ENCODE results near the gene CORO2A. TPM values are rescaled to one million over a fixed set of nuclear protein-coding genes. Genes with fewer than 3 reads are reported as not detected.
A peak's percentile ranks its signal among the peaks of the same experiment; 100 is the strongest.
"Not testable (repeated sequence)": the region's sequence is repeated elsewhere in the genome, so short reads cannot be mapped to it uniquely, and the experiment has no call there.

The CORO2A gene
- total RNA-seq, 4 donors from 2014 or later = 2.8 to 4.6 (median 4.2) TPM

GRCh38 chr9:98094316-98094715 is 98.1 kb downstream of the CORO2A start:
- H3K27ac ChIP-seq = no peak overlapping the region
- TF ChIP-seq, protein P1, sequence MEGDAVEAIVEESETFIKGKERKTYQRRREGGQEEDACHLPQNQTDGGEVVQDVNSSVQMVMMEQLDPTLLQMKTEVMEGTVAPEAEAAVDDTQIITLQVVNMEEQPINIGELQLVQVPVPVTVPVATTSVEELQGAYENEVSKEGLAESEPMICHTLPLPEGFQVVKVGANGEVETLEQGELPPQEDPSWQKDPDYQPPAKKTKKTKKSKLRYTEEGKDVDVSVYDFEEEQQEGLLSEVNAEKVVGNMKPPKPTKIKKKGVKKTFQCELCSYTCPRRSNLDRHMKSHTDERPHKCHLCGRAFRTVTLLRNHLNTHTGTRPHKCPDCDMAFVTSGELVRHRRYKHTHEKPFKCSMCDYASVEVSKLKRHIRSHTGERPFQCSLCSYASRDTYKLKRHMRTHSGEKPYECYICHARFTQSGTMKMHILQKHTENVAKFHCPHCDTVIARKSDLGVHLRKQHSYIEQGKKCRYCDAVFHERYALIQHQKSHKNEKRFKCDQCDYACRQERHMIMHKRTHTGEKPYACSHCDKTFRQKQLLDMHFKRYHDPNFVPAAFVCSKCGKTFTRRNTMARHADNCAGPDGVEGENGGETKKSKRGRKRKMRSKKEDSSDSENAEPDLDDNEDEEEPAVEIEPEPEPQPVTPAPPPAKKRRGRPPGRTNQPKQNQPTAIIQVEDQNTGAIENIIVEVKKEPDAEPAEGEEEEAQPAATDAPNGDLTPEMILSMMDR (IDR thresholded peaks at IDR 0.05) = no peak
- no peak for TF ChIP-seq POLR2A (IDR thresholded peaks at IDR 0.05)

DNA sequence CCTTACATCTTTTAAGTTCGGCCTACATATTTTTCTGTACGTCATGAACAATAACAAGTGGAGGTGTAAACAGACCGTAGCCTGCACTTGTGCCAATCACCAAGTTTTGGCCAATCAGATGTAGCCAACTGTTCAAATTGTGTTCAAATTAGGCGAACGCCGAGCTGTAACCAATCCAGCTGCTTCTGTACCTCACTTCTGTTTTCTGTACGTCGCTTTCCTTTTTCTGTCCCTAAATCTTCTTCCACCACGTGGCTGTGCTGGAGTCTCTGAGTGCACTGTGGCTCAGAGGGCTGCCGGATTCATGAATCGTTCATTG is 99.9 kb downstream of the CORO2A start:
- Histone ChIP-seq H3K27ac (no peak overlapping the region), H3K27me3 (no peaks in the 10 kb centered on the region), H3K9me3 (no peaks in the 10 kb centered on the region), H3K36me3 (no peaks in the 10 kb centered on the region), H3K4me3 (no peak overlapping the region), H3K4me1 (no peaks in the 10 kb centered on the region)
- TF ChIP-seq, protein P1 (IDR thresholded peaks at IDR 0.05) = no peak
- TF ChIP-seq POLR2A (IDR thresholded peaks at IDR 0.05) = no peak
- no peak for DNase-seq
- intact Hi-C loops (cut with DNase I; ENCODE audit: low total_unique reads) = no loop called here

More at GRCh38 chr9:98094316-98094715, 98.1 kb downstream of the CORO2A start:
- intact Hi-C loops (cut with DNase I; ENCODE audit: low total_unique reads) = no loop called here
- Histone ChIP-seq H3K27me3 (no peaks in the 10 kb centered on the region), H3K4me1 (no peaks in the 10 kb centered on the region), H3K9me3 (no peaks in the 10 kb centered on the region), H3K4me3 (no peak overlapping the region), H3K36me3 (no peaks in the 10 kb centered on the region)
- DNase-seq = no peak

DNA sequence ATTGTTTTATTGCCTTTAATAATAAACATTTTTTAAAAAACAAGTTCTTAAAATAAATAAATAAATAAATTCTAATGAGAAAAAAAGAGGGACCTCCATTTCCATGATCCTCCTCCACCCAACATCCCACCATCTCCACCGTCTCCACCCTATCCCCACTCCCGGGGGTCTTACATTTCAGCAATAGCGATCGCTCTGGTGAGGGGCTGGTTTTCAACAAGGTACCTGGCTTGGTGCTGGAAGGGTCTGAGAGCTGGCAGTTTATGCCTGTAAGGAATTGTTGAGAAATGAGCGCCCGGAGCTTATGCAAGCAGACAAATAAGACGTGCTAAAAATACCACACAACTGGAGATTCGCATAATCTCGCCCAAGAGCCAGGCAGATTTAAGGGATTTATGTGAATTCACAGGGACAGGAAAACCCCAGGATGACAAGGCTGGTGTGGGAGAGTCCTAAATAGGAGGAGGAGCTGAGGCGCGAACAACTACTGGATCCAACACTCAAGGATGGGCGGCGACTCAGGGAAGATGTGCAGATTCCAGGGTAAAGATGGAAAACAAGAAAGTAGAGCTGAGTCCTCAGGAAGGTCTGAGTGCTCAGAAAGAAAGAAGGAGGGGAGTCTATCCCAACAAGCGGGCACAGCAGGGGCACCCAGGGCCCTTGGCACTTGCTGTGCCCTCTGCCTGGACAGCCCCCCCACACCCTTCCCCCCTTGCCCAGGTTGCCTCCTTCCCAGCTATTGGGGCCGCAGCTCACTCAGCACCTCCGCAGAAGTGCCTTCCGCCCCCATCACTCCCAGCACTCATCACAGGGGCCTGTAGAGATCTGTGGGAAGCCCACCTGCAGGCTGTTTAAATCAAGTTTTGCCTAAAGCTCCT is 100.5 kb downstream of the CORO2A start:
- no peak for DNase-seq
- Histone ChIP-seq H3K9me3 (no peaks in the 10 kb centered on the region), H3K27ac (no peak overlapping the region), H3K27me3 (no peaks in the 10 kb centered on the region), H3K4me3 (no peak overlapping the region), H3K4me1 (no peaks in the 10 kb centered on the region), H3K36me3 (no peaks in the 10 kb centered on the region)
- intact Hi-C loops (cut with DNase I; ENCODE audit: low total_unique reads) = no loop called here
- TF ChIP-seq POLR2A (IDR thresholded peaks at IDR 0.05) = no peak
- TF ChIP-seq, protein P1 (IDR thresholded peaks at IDR 0.05) = no peak

GRCh38 chr9:98090674-98091073 is 101.8 kb downstream of the CORO2A start:
- H3K9me3 ChIP-seq; H3K4me3 ChIP-seq; intact Hi-C loops (cut with DNase I; ENCODE audit: low total_unique reads); H3K4me1 ChIP-seq; H3K27ac ChIP-seq; H3K27me3 ChIP-seq; H3K36me3 ChIP-seq; DNase-seq: not testable (repeated sequence)

GRCh38 chr9:98087420-98088354 is 104.8 kb downstream of the CORO2A start:
- intact Hi-C loops (cut with DNase I; ENCODE audit: low total_unique reads) = no loop called here
- H3K27ac ChIP-seq = peak overlapping the region in 1 of 2 donors; percentile 45
- no peaks in the 10 kb centered on the region for H3K4me1 ChIP-seq
- H3K9me3 ChIP-seq = no peaks in the 10 kb centered on the region
- no peaks in the 10 kb centered on the region for H3K27me3 ChIP-seq
- DNase-seq = peak in 1 of 2 donors; percentile 22
- TF ChIP-seq, protein P1 (IDR thresholded peaks at IDR 0.05) = no peak
- peak overlapping the region in 1 of 2 donors; percentile 33 for H3K4me3 ChIP-seq
- no peaks in the 10 kb centered on the region for H3K36me3 ChIP-seq
